ENCODE measurements around the gene ATP5F1D.

ATP5F1D gene

GRCh38 chr19:1270854-1271527, 29.4 kb downstream of the ATP5F1D start:
- no peak for DNase-seq (ENCODE audit: low read depth)

GRCh38 chr19:1271528-1272422, 30.2 kb downstream of the ATP5F1D start:
- no peak for DNase-seq (ENCODE audit: low read depth)

DNA sequence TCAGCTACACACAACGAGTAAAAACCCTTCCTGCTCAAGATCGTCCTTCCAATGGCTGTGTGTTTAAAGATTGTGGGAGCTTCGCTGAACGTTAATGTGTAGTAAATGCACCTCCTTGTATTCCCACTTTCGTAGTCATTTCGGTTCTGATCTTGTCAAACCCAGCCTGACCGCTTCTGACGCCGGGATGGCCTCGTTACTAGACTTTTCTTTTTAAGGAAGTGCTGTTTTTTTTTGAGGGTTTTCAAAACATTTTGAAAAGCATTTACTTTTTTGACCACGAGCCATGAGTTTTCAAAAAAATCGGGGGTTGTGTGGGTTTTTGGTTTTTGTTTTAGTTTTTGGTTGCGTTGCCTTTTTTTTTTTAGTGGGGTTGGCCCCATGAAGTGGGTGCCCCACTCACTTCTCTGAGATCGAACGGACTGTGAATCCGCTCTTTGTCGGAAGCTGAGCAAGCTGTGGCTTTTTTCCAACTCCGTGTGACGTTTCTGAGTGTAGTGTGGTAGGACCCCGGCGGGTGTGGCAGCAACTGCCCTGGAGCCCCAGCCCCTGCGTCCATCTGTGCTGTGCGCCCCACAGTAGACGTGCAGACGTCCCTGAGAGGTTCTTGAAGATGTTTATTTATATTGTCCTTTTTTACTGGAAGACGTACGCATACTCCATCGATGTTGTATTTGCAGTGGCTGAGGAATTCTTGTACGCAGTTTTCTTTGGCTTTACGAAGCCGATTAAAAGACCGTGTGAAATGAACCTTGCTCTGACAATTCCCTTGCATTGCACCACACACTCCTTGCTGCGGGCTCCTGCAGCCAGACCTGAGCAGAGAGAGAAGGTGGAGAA, 31.1 kb downstream of the ATP5F1D start:
- no peak for DNase-seq (ENCODE audit: low read depth)

DNA sequence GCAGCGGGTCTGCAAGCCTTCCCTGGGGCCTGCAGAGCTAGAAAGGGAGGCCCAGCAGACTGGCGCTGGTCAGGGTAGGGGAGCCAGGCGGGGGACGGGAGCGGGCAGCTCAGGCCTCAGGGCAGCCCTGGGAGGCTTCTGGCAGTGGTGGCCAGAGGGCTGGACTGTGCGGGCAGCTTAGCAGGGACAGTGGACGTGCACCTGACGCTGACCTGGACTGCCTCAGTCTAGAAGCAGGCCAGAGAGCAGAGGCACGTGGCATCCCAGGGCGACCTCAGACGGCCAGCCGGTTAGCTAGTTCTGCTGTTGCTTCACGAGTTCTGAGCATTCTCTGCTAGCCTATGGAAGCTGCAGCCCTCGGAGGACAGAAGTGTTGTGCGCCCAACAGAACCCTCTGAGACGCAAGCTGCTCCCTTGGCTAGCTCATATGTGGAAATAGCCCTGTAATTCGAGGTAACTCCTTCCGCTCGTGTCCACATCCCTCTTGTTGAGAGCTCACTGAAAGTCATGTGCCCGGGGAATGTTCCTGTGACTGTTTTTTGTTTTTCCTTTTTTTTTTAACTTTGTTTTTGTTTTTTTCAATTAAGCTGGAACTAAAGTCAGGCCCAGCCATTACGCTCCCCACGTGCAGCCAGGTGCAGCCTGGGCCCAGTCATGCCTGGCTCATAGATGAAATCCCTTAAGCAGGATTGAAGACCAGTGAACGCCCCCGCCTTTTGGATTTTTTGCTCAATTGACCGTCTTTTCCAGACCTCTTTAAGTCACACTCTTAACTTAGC, 31.9 kb downstream of the ATP5F1D start:
- no peak for DNase-seq (ENCODE audit: low read depth)

DNA sequence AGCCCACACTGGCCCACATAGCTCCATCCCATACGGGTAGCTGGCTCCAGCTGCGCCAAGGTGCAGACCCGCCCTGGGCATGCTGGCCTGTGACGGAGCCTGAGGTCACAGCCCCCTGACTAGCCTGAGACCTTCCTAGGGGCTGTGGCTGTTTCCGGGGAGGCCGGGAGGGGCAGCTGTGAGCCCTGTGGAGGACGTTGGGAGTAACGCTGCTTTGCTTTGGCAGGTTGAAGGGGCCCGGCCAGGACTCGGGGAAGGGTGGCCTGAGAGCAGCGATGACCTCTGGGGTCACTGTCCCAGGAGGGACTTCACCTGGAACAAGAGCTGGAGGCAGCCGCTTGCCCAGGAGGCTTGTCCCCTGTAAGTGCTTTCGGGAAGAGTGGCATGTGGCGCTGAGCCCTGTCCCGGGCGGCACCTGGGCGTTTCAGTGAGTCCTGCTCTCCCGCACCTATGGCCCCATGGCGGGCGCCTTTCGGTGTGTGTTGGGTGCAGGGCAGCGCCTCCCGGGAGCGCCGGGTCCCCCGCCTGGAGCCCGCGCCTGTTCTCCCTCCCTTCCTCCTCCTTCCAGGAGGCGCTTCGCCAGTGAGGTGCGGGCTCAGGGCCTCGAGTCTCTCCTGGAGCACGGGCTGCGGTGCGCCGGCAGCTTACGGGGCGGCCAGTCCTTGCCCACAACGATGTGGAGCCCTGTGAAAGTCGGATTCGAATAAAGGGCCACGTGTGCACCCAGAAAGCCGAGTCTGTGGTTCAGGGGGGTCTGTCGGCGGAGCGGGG, 32.7 kb downstream of the ATP5F1D start:
- DNase-seq (ENCODE audit: low read depth) = no peak

DNA sequence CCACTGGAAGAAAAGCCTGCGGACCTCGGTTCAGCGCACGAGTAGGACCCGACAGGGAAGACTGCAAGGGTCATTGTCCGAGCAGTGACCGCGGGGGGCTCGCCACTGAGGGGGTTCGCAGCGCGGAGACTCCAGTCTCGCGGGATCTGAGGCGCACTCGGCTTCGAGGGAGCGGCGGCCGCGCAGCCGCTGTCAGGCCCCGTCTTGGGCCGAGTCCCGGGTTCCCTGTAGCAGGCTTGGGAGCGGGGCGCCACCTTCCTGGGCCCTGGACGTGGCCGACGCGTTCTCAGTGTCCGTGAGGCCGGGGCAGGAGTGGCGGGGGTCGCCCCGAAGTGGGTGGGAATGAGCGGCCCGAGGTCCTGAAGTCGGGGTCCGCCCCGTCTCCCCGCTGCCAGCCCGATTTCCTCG, 33.3 kb downstream of the ATP5F1D start:
- no peak for DNase-seq (ENCODE audit: low read depth)

DNA sequence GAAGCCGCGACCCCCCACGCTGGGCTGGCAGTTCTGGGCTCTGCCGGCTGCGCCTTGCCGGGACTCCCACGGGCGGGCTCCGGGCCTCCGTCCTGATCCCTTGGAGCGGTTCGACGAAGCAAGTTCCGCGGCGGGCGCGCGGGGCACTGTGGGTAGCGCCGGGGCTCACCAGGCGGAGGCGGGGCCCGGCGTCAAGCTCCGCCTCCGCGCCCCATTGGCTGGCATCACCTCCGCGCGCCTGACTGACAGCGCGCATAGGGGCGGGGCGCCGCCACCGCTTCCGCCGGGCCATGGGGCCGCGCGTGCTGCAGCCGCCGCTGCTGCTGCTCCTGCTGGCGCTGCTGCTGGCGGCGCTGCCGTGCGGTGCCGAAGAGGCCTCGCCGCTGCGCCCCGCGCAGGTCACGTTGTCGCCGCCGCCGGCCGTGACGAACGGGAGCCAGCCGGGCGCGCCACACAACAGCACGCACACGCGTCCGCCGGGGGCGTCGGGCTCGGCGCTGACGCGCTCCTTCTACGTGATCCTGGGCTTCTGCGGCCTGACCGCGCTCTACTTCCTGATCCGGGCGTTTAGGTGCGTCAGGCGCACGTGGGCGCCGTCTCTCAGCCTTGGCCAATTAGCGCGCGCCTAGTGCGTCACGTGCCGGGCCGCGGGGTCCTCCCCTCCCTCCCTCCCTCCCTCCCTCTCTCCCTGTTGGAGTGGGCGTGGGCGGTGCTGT, 33.9 kb downstream of the ATP5F1D start, which contains the start of gene FAM174C:
FAM174C (plus strand) TSS at position 271 of the 716 bp plus-strand sequence; CDS start at position 291, 20 bp downstream.
- DNase-seq (ENCODE audit: low read depth) = peak; percentile 95

DNA sequence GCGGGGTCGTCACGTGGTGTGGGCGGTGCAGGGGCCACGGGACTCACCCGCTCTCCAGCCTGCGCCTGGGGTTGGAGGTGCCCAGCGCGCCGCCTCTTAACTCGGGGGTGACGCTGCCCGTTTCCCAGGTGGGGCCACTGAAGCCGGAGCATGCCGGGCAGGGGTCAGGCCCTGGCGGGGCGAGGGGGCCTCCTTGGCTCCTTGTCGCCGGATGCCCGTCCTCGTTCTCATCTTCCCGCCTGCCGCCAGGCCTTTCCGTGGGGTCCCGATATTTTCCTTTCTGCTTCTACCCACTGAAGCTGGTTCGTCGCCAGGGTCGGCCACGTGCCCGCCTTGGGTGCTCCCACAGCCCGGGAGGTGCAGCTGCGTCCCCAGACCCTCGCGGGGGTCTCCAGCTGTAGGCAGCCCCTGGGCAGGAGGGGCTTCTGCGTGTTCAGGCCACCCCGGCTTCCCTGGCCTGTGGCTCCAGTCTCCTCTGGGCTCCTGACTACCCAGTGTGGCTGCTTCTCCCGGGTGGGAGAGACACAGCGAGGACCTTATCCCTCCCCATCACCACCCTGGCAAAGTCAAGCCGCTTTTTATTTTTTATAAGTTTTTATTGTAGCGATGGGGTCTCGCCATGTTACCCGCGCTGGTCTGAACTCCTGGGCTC, 34.6 kb downstream of the ATP5F1D start:
- DNase-seq (ENCODE audit: low read depth) = no peak

DNA sequence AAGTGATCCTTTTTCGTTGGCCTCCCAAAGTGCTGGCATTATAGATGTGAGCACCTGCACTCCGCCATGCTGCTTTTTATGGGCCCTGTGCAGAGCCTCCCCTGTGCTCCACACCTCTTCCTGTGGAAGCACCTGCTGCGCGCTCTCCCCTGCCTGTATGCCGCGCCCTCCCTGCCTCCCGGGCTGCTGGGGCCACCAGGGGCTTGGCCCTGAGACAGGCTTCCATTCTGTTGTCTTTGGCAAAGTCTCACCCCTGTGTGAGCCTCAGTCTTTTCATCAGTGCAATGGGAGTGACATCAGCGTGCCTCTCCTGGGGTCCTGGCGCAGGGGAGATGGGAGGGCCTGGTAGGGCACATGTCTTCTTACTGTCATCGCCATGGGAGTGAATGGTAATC, 35.1 kb downstream of the ATP5F1D start:
- DNase-seq (ENCODE audit: low read depth) = no peak

DNA sequence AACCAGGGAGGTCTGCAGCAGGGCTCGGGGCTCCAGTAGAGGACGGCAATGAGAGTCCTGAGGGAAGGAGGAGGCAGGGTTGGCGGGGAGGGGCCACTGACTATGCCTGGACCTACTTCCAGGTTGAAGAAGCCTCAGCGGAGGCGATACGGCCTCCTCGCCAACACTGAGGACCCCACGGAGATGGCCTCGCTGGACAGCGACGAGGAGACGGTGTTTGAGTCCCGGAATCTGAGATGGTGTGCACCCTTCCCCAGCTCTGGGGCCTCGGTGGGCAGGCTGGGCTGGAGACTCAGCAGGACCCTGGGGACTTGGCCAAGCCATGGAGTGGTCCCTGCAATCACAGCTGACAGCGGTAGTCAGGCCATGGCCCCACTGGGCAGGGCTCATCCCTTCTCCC, 35.5 kb downstream of the ATP5F1D start:
- no peak for DNase-seq (ENCODE audit: low read depth)

GRCh38 chr19:1278074-1278473, 36.5 kb downstream of the ATP5F1D start:
- DNase-seq (ENCODE audit: low read depth) = no peak

DNA sequence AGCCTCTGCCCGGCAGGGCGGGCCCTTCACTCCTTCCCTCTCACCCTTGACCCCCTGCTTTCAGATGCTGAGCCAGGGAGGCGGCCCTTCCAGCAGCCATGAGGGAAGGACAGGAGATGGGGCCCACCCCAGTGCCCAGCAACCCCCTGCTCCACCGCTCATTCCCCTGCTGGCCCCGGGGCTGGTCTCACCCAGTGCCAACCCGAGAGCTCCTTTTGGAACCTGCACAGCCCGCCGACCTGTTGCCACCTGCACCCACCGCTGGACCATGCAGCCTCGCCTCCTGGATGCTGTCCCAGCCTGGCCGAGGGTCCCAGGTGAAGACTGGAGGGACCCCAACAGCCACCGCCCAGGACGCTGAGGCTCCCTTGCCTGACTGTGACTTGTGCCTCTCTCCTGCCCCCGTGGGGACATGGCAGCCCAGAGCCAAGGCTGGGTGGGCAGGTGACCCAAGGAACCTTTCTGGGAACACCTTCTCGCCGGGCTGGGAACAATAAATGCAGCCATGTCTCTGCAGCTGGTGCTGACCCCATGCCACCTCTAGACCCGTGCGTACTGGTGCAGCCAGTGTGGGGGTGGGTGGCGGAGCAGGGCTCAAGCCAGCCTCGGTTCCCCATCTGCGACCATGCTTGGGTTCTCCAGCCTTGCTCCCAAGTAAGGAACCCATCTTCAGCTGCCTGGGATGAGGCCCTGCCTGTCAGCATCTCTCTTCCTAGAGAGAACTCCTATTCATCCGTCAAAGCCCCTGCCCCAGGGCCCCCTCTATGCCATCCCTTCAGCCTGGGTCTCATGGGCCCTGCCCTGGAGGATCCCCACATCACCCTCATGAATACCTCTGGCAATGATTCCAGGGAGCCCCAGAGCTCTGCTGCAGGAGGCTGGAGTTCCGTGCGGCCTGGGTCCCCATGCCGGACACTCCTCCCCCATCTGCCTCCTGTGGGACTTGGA, 37.4 kb downstream of the ATP5F1D start:
- no peak for DNase-seq (ENCODE audit: low read depth)

- DNase-seq (ENCODE audit: low read depth) = peak; percentile 66
Measured at GRCh38 chr19:1279782-1280341, 38.3 kb downstream of the ATP5F1D start.

GRCh38 chr19:1280636-1281568, 39.4 kb downstream of the ATP5F1D start:
- DNase-seq (ENCODE audit: low read depth) = no peak

DNA sequence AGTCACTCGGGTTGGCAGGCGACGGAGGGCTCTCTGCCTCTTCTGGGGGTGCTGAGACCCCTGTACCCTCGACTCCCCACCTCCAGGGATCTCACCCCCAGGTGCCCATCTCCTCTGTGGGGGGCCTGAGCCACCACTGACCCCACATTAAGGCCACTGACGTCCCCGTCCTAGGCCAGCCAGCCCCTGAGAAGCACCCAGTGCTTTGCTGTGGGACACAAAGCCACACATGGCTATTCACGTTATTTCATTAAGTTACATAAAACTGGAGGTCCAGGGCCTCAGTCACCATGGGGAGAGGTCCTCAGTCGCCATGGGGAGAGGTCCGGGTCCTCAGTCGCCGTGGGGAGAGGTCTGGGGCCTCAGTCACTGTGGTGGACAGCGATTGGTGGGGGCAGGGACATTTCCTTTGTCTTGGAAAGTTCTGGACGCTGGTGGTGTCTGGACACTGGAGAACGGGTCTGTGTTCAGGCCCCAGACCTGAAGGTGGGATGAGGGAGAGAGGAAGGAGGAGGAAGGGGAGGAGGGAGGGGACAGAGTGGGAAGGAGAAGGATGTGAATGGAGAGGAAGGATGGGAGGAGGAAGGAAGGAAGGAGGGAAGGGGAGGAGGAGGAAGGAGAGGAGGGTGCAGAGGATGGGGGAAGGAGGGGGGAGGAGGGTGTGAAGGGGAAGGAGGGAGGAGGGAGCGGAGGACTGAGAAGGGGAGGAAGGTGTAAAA, 40.2 kb downstream of the ATP5F1D start:
- no peak for DNase-seq (ENCODE audit: low read depth)

DNA sequence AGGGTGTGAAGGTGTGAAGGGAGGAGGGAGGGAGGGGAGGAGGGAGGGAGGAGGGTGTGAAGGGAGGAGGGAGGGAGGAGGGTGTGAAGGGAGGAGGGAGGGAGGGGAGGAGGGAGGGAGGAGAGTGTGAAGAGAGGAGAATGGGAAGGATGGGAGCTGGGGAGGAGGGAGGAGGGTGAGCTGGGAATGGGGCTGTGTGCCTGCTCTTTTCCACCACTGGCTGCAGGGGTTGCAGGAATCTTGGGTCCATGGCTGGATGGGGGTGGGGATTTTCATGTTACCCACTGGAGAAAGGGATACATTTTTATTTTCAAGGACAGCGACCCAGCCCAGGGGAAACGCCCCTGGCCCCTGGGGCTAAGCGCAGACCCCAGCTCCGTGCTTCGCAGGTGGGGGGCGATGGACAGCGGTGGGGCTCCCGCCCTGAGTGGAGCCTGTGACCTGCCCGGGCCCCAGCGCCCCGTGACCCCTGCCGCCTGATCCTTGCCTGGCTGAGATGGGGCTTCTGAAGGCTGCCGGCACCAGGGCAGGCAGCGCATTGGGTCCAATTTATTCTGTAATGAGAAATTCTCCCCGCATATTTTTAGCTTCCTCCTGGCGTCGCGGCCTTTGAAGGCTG, 41.1 kb downstream of the ATP5F1D start:
- no peak for DNase-seq (ENCODE audit: low read depth)
